Natural killer cell (primary cell): ENCODE data around the gene ARHGEF37. TPM values are rescaled to one million over a fixed set of nuclear protein-coding genes. Genes with fewer than 3 reads are reported as not detected.

ENCODE experiments used
- ATAC-seq, 3 donors: fragments of 150-1000 bp in 2 of 3; fragments of 200-7000 bp in 1 of 3; cut with Tn5 transposase; 1 replicate in 1 of 3; 2 replicates in 2 of 3; pipeline ENCODE4 v1.10.0; 2021; ENCODE audit warnings: mild to moderate bottlenecking in 2 of 3, moderate library complexity in 2 of 3
- DNase-seq, 2 donors: peaks; one replicate each; pipeline versions ENCODE4 v3.0.0 to v3.0.0-alpha.2; 2013 to 2021; ENCODE audit warnings: mixed read lengths in 1 of 2
- H3K27ac ChIP-seq: one replicate; pipeline ENCODE4 v1.5.1; 2013; ENCODE audit warnings: mild to moderate bottlenecking, low read length
- H3K27me3 ChIP-seq: one replicate; pipeline ENCODE4 v1.6.1; 2013; ENCODE audit warnings: low read length; ENCODE audit not compliant: control insufficient read depth, insufficient read depth
- H3K36me3 ChIP-seq: one replicate; pipeline ENCODE4 v1.6.1; 2013; ENCODE audit warnings: low read length; ENCODE audit not compliant: control insufficient read depth, insufficient read depth
- H3K4me1 ChIP-seq: one replicate; pipeline ENCODE4 v1.6.1; 2013; ENCODE audit warnings: low read length; ENCODE audit not compliant: control insufficient read depth, insufficient read depth
- H3K4me3 ChIP-seq: one replicate; pipeline ENCODE4 v1.5.1; 2013; ENCODE audit warnings: low read length
- H3K9me3 ChIP-seq: one replicate; pipeline ENCODE4 v1.6.1; 2013; ENCODE audit warnings: low read length; ENCODE audit not compliant: control insufficient read depth, insufficient read depth
- H3K27ac Mint-ChIP-seq, 2 donors: one replicate each; pipeline ENCODE4 v1.8.0; 2022; ENCODE audit warnings: mild to moderate bottlenecking in 2 of 2, mixed read lengths in 2 of 2, moderate library complexity in 1 of 2
- H3K27me3 Mint-ChIP-seq, 2 donors: one replicate each; pipeline ENCODE4 v1.8.0; 2022; ENCODE audit warnings: low read depth in 2 of 2, mixed read lengths in 2 of 2
- H3K36me3 Mint-ChIP-seq: one replicate; pipeline ENCODE4 v1.8.0; 2022; ENCODE audit warnings: mixed read lengths
- H3K4me1 Mint-ChIP-seq, 2 donors: one replicate each; pipeline ENCODE4 v1.8.0; 2022; ENCODE audit warnings: mixed read lengths in 2 of 2
- H3K4me3 Mint-ChIP-seq: one replicate; pipeline ENCODE4 v1.8.0; 2022; ENCODE audit warnings: mild to moderate bottlenecking, moderate library complexity, mixed read lengths
- H3K9me3 Mint-ChIP-seq, 2 donors: one replicate each; pipeline ENCODE4 v1.8.0; 2022; ENCODE audit warnings: mixed read lengths in 2 of 2
- WGBS: methylation state at CpG from one replicate; pipeline ENCODE4 v1.1.7; 2013; ENCODE audit warnings: missing lambda C conversion rate; ENCODE audit not compliant: insufficient coverage; 5-methylcytosine and 5-hydroxymethylcytosine counted together
- intact Hi-C: fragments of 100-400 bp; cut with micrococcal nuclease; formaldehyde crosslinking; loops from one replicate; pipeline ENCODE4 v1.14.2; 2022
- total RNA-seq, 4 donors: library from RNA; stranded (reverse); fragments of 120-200 nt in 1 of 4; gene quantifications; one replicate each; pipeline versions ENCODE4 v1.2.3 to v1.2.4, GENCODE V29; 2013 to 2022
- TF ChIP-seq, protein P1 (sequence below): fragments of 200-600 bp; IDR thresholded peaks from one replicate; pipeline ENCODE4 v1.8.0; 2022; ENCODE audit warnings: antibody characterized with exemption

Gene ARHGEF37
- total RNA-seq, 3 donors from 2014 or later (not counting 1 experiment from before 2014, with no cell fraction given) = 0.61 to 2.6 TPM; not detected in 1

DNA sequence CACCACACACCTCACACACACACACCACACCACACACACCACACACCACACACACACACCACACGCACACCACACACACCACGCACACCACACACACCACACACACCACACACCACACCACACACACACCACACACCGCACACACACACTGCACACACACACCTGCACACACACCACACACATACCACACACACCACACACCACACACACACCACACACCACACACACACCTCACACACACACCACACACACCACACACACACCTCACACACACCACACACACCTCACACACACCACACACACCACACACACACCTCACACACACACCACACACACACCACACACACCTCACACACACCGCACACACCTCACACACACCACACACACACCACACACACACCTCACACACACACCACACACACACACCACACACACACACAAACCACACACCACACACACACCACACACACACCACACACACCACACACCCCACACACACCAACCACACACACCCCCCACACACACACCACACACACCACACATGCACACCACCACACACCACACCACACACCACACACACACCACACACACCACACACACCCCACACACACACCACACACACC is 73.7 kb downstream of the ARHGEF37 start:
- no peak overlapping the region for H3K27ac ChIP-seq
- no peak overlapping the region for H3K4me3 ChIP-seq
- H3K4me1 ChIP-seq = no peaks in the 10 kb centered on the region
- no peaks in the 10 kb centered on the region for H3K36me3 ChIP-seq
- H3K36me3 Mint-ChIP-seq = no peaks in the 10 kb centered on the region
- WGBS = 48% methylated on average over 3 of the region's 4 CpGs
- peaks cover 0 to 12% of the 10 kb centered on the region in 2 donors for H3K4me1 Mint-ChIP-seq
- no peaks in the 10 kb centered on the region for H3K27me3 ChIP-seq
- H3K9me3 Mint-ChIP-seq = peaks cover 4 to 8% of the 10 kb centered on the region in 2 donors
- TF ChIP-seq, protein P1, sequence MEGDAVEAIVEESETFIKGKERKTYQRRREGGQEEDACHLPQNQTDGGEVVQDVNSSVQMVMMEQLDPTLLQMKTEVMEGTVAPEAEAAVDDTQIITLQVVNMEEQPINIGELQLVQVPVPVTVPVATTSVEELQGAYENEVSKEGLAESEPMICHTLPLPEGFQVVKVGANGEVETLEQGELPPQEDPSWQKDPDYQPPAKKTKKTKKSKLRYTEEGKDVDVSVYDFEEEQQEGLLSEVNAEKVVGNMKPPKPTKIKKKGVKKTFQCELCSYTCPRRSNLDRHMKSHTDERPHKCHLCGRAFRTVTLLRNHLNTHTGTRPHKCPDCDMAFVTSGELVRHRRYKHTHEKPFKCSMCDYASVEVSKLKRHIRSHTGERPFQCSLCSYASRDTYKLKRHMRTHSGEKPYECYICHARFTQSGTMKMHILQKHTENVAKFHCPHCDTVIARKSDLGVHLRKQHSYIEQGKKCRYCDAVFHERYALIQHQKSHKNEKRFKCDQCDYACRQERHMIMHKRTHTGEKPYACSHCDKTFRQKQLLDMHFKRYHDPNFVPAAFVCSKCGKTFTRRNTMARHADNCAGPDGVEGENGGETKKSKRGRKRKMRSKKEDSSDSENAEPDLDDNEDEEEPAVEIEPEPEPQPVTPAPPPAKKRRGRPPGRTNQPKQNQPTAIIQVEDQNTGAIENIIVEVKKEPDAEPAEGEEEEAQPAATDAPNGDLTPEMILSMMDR = no peak
- no peak for ATAC-seq
- intact Hi-C loops = no loop called here
- H3K9me3 ChIP-seq = peaks cover 9% of the 10 kb centered on the region
- H3K27ac Mint-ChIP-seq = no peak overlapping the region
- no peak overlapping the region for H3K4me3 Mint-ChIP-seq
- peaks cover 4 to 5% of the 10 kb centered on the region in 2 donors for H3K27me3 Mint-ChIP-seq
- DNase-seq = no peak

DNA sequence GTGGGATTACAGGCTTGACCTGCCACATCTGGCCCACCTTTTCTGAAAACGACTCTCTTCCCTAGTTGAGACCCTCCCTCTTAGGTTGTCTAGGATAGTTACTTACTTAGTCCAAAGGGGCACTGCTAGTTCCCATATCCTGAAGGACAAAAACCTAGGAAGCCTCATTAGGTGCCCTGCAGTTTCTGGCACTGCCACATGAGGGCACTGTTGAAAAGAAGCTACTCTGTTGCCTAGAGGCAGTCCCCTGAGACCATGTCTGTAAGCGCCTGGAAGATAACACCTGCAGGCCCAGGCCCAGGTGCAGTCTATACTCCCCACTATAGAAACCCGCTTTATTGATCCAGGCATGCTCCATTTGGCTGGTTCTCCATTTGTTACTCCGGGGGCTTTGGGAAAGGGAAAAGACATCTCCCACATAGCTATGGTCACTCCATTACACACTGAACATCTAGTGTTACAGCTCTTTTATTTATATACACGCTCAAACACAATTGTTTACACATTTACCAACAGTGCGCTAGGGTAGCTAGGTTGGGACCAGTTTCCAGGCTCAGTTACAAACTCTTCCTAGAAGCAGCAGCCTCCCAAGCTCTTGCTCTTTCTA is 75.4 kb downstream of the ARHGEF37 start:
- ATAC-seq = no peak
- Mint-ChIP-seq H3K9me3 (peaks cover 4 to 8% of the 10 kb centered on the region in 2 donors), H3K27ac (no peak overlapping the region), H3K36me3 (no peaks in the 10 kb centered on the region), H3K4me1 (peaks cover 0 to 12% of the 10 kb centered on the region in 2 donors), H3K4me3 (no peak overlapping the region), H3K27me3 (peaks cover 6 to 8% of the 10 kb centered on the region in 2 donors)
- no peaks in the 10 kb centered on the region for H3K36me3 ChIP-seq
- DNase-seq = peak in 1 of 2 donors; percentile 20
- H3K4me3 ChIP-seq = no peak overlapping the region
- no peaks in the 10 kb centered on the region for H3K27me3 ChIP-seq
- no peaks in the 10 kb centered on the region for H3K4me1 ChIP-seq
- H3K9me3 ChIP-seq = peaks cover 9% of the 10 kb centered on the region
- intact Hi-C loops = no loop called here
- TF ChIP-seq, protein P1 = peak; percentile 9
- no peak overlapping the region for H3K27ac ChIP-seq
- WGBS = 77% methylated on average over 6 of the region's 6 CpGs

DNA sequence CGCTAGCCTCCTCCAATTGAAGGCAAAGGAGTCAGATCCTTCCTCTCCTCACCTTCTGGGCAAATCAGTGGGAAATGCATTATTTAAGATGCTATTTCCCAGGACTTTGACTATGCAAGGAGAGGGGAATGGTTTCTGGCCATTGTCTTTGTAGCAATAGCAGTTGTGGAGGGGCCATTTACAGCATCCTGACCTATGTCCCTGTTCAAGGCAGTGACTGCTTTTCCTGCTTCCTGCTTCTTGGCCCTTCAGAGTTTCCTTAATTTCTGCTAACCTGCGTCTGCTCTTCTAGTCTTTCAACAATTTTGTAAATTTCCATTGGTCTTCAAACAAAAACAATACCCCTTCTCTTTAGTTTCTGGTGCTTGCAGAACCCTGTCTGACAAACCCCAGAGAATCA is 76.0 kb downstream of the ARHGEF37 start:
- 98% methylated on average over 2 of the region's 2 CpGs for WGBS
- DNase-seq = no peak

More for the DNA sequence above, 76.0 kb downstream of the ARHGEF37 start:
- no peak overlapping the region for H3K27ac Mint-ChIP-seq
- Histone ChIP-seq H3K4me1 (no peaks in the 10 kb centered on the region), H3K27me3 (no peaks in the 10 kb centered on the region), H3K27ac (no peak overlapping the region), H3K4me3 (no peak overlapping the region), H3K36me3 (no peaks in the 10 kb centered on the region), H3K9me3 (peaks cover 9% of the 10 kb centered on the region)
- no peak for ATAC-seq
- H3K4me3 Mint-ChIP-seq = no peak overlapping the region
- TF ChIP-seq, protein P1 = no peak
- H3K36me3 Mint-ChIP-seq = no peaks in the 10 kb centered on the region
- H3K4me1 Mint-ChIP-seq = peaks cover 0 to 12% of the 10 kb centered on the region in 2 donors
- H3K27me3 Mint-ChIP-seq = peaks cover 6 to 8% of the 10 kb centered on the region in 2 donors
- H3K9me3 Mint-ChIP-seq = peaks cover 4 to 8% of the 10 kb centered on the region in 2 donors
- intact Hi-C loops = no loop called here
